Measurements from ENCODE around the gene GSTM1.
"Not testable (repeated sequence)": the region's sequence is repeated elsewhere in the genome, so short reads cannot be mapped to it uniquely, and the experiment has no call there.

DNA sequence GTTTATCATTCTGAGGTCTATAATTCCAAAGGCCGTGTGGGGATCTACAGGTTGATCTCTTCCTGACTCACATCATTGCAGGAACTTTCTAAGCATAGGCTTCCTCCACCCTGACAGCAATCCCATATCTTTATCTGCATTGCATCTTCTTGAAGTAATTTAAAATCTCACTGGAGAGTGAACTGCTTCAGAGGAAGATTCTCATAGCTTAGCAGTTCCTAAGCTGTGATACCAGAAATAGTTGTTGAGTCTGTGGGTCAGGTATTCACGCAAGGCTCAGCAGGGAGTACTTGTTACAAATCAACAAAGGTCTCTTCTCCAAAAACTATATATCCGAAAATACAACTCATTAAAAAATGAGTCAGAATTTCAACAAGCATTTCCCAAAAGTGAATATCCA lies 7.5 kb downstream of the GSTM1 start:
- TF ChIP-seq SUPT20H (IDR thresholded peaks at IDR 0.05; ENCODE audit: borderline replicate concordance, control insufficient read depth, low read depth, low read length); TARDBP (IDR thresholded peaks at IDR 0.05; ENCODE audit: borderline replicate concordance); EGR1 (IDR thresholded peaks at IDR 0.05; ENCODE audit: borderline replicate concordance in 1 of 2, low read depth in 2 of 2, low read length in 2 of 2); ZZZ3 (IDR thresholded peaks at IDR 0.05; ENCODE audit: control insufficient read depth, insufficient read length, low read depth): not testable (repeated sequence)
- TF ChIP-seq, protein P1, sequence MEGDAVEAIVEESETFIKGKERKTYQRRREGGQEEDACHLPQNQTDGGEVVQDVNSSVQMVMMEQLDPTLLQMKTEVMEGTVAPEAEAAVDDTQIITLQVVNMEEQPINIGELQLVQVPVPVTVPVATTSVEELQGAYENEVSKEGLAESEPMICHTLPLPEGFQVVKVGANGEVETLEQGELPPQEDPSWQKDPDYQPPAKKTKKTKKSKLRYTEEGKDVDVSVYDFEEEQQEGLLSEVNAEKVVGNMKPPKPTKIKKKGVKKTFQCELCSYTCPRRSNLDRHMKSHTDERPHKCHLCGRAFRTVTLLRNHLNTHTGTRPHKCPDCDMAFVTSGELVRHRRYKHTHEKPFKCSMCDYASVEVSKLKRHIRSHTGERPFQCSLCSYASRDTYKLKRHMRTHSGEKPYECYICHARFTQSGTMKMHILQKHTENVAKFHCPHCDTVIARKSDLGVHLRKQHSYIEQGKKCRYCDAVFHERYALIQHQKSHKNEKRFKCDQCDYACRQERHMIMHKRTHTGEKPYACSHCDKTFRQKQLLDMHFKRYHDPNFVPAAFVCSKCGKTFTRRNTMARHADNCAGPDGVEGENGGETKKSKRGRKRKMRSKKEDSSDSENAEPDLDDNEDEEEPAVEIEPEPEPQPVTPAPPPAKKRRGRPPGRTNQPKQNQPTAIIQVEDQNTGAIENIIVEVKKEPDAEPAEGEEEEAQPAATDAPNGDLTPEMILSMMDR (IDR thresholded peaks at IDR 0.05 in 2 of 3, conservative IDR thresholded peaks at IDR 0.05 in 1 of 3; ENCODE audit: control insufficient read depth in 2 of 3, extremely low read depth in 1 of 3, insufficient read depth in 1 of 3, low read depth in 3 of 3, low read length in 3 of 3), result not testable (repeated sequence)

All from GM12878 (cell line).